GM12865 (cell line): ENCODE measurements around the gene ARHGAP24.

Experiments
- DNase-seq: peaks from one replicate; pipeline ENCODE4 v3.0.0; 2010; ENCODE audit warnings: low read depth
- H3K4me3 ChIP-seq: 2 replicates; pipeline ENCODE4 v1.5.1; 2011; ENCODE audit warnings: mild to moderate bottlenecking, low read depth, low read length, control low read depth
- CTCF ChIP-seq: IDR thresholded peaks from 2 replicates; pipeline ENCODE4 v1.5.1; 2011; ENCODE audit warnings: low read length, control low read depth, low read depth, inconsistent platforms; ENCODE audit not compliant: insufficient read depth; ENCODE audit errors: missing control alignments

The ARHGAP24 gene

GRCh38 chr4:86004030-86004429 is 529.1 kb downstream of the ARHGAP24 start:
- DNase-seq: no peak
- TF ChIP-seq CTCF: no peak
- H3K4me3 ChIP-seq: no peak overlapping the region

- H3K4me3 ChIP-seq: no peak overlapping the region
- no peak for DNase-seq
- TF ChIP-seq CTCF: no peak
Observed at GRCh38 chr4:86006057-86006456, 531.1 kb downstream of the ARHGAP24 start.

DNA sequence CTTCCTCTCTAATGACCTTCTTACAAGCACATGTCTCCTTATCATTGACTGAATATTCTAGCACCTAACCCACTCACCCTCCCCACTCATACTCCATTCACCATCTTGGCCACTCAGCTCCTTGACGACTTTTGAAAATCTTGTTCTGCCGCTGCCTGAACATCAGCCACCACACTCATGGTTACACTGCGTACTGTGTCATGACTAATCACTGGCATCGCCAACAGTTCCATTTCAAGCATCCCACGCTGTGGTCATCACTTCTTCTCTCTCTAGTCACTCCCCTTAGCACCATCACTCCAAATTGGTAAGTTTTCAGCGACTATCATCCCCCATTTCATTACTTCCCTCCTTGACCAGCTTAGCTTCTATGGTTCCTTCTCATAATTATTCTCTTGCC is 532.1 kb downstream of the ARHGAP24 start:
- DNase-seq: no peak
- no peak for TF ChIP-seq CTCF
- no peak overlapping the region for H3K4me3 ChIP-seq

GRCh38 chr4:86011117-86011516 is 536.2 kb downstream of the ARHGAP24 start:
- no peak for TF ChIP-seq CTCF
- H3K4me3 ChIP-seq: no peak overlapping the region
- DNase-seq: no peak

GRCh38 chr4:86013621-86014020 is 538.7 kb downstream of the ARHGAP24 start:
- H3K4me3 ChIP-seq: no peak overlapping the region
- no peak for DNase-seq
- no peak for TF ChIP-seq CTCF

- H3K4me3 ChIP-seq: no peak overlapping the region
- no peak for TF ChIP-seq CTCF
- peak; percentile 73 for DNase-seq
Observed at GRCh38 chr4:86014599-86014998, 539.6 kb downstream of the ARHGAP24 start.
